Activated CD4-positive, alpha-beta T cell treated with anti-CD3 and anti-CD28 coated beads, Interleukin-10, Interleukin-2, amounts not matched to agents 100 ng/mL and 50 ng/mL, durations not matched to agents 16 hours and 8 hours (primary cell): ENCODE results near the gene NR1H4.
"Not testable (repeated sequence)": the region's sequence is repeated elsewhere in the genome, so short reads cannot be mapped to it uniquely, and the experiment has no call there.

Experiments
- DNase-seq: peaks from one replicate; pipeline ENCODE4 v3.0.0-alpha.2; 2020

NR1H4 gene

DNA sequence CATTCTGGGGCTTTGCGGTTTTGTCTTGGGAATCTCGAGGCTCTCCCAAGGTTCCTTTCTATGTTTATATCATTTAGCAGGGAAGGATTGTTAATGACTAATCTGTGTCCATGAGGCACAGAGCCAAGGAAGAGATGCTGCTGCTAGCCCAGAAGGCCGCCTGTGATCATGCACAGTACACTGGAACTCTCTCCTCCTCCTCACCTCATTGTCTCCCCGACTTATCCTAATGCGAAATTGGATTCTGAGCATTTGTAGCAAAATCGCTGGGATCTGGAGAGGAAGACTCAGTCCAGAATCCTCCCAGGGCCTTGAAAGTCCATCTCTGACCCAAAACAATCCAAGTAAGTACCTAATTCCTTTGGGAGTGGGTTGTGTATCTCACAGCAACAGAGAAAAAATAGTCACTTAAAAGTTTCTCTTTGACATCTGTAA is at the start of gene NR1H4:
Gene NR1H4 (plus strand): TSS at position 151 of the 435 bp plus-strand sequence. CDS start 19,458 bp downstream, outside the sequence.
- DNase-seq: no peak

DNA sequence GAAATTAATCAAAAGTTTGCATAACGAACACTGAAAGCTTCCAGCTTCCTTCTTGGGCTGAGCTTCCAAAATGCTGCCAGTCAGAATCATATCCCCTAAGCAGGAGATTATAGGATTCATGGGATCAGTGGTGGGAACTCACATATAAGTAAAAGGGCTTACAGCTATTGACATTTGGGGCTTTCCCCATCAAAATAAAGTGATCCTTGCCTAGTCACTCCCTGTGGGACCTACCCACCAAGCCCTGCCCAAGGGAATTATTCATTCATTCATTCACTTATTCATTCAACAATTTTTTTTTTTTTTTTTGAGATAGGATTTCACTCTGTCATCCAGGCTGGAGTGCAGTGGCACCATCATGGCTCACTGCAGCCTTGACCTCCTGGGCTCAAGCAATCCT is 47.5 kb upstream of the NR1H4 start:
- no peak for DNase-seq

DNA sequence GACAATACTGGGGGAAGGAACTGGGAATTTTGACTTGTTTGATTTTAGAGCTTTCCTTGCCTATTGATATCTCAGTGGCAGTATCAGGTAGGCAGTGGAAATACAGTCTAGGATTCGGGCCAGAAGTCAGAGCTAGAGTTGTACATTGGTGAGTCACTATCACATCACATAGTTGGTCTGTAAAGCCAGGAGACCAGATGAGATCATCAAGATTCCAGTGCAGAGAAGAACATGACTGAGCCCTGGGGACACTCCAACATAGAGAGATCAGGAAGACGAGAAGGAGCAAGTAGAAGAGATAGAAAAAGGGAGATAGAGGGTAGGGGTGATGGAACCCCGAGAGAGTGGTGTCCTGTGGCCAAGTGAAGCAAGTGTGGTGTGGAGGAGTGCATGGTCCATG is 46.6 kb upstream of the NR1H4 start:
- DNase-seq: no peak

DNA sequence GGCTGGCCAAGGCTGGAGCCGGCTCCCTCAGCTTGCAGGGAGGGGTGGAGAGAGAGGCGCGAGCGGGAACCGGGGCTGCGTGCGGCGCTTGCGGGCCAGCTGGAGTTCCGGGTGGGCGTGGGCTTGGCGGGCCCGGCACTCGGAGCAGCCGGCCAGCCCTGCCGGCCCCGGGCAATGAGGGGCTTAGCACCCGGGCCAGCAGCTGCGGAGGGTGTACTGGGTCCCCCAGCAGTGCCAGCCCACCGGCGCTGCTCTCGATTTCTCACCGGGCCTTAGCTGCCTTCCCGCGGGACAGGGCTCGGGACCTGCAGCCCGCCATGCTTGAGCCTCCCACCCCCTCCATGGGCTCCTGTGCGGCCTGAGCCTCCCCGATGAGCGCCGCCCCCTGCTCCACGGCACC is 43.4 kb upstream of the NR1H4 start:
- not testable (repeated sequence) for DNase-seq

DNA sequence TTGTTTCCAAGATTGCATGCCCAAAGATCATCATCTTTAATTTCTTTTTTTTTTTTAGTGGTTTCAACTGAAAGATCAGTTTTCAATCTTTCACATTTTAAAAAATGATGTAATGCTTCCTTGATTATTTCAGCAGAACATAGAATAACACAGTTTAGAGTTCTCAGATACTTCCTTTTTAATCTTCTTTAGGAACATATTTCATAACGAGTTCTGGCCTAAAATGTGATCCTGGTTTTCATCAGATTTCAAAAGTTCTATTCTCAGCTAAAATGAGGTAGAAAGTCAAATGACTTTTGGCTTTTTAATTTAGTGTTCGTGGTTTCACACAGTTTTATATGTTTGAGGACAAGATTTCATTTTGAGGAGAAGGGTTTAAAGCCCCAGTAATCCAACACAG is 40.0 kb upstream of the NR1H4 start:
- DNase-seq: no peak

DNA sequence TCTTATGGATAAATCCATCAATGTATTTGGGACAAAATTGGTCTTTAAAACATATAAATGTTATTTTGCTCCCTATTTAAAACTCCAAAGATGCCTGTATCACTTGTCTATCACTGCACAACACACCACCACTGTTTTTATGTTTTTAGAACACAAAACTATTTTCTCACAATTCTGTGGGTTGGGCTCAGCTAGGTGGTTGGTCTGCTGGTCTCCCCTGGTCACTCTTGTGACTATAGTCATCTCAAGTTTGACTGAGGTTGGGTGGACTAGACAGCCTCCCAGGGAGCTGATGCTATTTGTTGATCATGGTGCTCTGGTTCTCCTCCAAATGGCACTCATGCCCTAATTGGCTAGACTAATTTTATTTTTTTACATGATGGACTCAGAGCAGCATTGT is 39.5 kb upstream of the NR1H4 start:
- DNase-seq: no peak

DNA sequence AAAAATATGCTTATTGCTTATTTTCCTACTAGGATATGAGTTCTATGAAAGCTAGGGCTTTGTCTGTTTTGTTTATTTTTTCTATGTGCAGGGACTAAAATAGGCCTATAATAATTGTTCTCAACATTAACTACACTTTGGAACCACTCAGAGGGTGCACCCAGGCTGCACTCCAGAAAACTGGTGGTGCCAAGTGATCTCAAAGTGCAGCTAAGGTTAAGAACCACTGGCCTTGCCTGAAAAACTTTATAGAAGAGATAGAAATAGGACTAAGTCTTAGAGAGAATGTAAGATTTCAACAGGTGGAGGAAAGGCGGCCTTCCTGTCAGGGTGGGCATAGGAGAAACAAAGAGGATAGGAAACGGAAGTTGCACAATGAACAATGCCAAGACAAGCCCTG is 37.7 kb upstream of the NR1H4 start:
- DNase-seq: no peak

DNA sequence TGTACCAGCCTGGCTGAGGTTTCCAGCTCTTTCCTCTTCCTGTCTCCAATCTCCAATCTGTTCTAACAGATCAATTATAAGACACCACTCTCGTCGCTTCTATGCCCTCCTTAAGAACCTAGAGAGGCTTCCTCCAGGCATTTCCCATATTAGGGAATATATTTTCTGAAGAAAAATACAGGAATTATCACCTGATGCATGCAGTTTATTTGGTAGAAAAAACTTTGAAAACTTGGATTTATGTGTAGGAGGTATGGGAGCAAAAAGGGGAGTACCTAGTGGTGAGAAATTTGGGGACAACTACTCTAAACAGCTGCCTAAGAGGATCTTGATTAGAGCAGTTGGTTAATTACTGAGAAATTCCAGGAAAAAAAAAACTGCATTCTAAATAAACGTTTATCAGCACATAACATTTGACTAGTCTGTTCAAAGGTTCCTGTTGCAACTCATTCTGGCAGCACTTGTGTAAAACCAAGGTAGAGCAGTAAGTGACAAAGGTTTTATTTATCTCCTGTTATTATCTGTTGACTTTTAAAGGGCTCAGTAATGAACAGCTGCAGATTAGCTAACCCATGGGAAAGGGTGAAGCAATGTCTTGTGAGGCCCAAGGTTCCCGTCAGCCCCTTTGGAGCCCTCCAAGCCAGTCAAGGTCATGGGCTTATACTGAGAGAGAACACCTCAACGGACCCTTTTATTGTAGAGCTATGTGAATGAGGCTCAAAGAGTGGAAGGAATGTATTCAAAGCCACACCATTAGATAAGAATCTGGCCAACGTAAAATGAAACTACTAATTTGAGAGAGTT is 36.4 kb upstream of the NR1H4 start:
- DNase-seq: peak; percentile 17

DNA sequence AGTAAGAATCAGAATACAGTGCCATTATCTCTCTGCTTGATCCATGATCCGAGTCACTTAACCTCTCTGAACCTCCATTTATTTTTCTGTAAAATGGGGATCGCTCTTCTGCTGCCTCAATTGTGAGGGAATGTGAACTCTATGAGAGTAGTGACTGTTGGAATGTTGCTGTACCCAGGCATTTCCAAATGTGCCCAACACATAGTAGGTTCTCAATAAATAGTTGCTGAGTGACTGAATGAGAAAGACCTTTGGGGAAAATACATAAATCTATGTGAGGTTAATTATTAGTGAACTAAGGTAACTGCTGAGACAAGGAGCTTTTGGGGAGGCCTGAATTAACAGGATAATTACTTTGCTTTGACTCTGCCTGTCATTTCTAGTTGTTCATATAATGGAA is 33.9 kb upstream of the NR1H4 start:
- no peak for DNase-seq

DNA sequence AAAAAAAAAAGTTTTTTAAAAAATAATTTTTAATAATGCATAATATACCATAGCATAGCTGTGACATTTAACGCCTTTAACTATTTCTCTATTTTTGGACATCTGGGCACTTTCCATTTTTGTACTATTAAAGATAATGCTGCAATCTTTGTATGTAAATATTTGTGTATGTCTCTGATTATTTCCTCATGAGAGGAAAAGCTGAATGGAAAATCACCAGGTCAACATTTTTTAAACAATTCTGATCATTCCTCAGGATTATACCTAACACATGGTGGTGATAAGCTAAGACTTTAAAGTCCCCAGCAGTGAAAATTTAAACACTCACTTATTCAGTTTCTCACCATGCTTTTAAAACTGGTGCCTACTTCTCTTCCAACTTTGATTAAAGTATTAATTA is 31.3 kb upstream of the NR1H4 start:
- DNase-seq: no peak

DNA sequence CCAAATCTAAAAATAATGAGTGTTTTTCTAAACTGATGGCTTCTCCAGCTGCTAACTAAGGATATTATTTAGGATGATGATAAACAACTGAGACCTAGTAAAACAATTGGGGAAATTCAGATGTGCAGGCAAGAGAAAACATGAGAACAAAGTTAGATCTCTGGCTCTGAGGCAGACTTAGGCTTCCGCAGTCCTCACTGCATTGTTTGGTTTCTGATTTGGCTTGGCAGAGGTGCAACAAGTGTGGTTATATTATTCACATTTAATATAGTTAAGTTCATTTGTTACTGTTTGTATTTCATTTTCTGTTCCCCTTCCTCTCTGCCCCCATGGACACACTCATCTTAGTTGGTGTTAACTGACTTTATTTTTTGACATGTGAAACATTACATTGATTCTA is 30.2 kb upstream of the NR1H4 start:
- no peak for DNase-seq

DNA sequence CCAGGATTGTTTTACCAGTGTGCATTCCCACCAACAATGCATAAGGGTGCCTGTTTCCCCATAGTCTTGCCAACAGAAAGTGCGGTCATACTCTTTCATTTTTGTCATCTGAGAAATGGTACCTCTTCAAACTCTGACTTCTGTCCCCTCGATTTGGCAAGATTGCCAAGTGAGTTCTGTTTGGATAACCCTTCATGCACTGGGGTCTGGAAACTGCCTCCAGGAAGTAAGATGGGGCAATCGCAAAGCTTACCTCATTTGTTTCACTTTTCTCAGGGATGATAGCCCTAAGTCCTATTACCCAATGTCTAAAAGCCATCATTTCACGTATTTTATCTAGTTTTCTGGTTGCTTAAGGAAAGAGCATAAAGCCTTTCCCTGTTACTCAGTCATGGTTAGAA is 28.6 kb upstream of the NR1H4 start:
- DNase-seq: no peak

DNA sequence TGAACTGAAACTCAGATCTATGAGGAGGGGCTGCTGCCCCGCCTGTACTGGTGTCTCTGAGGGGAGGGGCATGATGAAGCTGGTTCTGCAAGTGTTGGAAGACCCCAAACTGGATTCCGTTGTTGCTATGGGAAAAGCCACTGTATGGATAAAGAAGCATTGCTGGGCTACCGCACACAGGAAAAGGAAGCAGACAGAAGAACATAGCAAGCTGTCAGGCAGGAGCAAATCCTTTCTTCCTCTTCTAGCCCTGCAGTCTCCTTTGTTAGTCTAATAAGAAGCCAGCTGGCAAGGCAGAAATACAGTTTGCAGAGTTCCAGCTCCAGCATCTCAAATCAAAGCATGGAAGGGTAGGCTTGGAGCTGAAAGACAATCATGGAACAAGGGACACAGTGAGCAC is 26.3 kb upstream of the NR1H4 start:
- no peak for DNase-seq

DNA sequence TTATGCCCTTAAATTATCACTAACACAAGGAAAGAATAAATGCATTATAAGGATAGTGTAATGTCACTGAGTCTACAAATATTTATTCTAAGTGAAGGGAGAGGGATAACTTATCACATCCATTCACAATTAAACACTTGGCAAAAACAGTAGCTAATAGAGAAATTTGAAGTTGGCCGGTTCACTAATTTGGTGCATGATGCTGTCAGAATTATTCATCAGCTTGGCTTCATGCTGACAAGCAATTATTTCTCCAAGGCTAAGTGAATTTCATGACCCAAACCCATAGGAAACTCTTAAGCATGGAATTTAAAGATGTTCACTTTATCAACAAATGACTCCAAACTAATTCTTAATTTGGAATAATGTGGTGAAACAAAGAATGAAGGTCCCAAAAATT is 25.0 kb upstream of the NR1H4 start:
- no peak for DNase-seq

DNA sequence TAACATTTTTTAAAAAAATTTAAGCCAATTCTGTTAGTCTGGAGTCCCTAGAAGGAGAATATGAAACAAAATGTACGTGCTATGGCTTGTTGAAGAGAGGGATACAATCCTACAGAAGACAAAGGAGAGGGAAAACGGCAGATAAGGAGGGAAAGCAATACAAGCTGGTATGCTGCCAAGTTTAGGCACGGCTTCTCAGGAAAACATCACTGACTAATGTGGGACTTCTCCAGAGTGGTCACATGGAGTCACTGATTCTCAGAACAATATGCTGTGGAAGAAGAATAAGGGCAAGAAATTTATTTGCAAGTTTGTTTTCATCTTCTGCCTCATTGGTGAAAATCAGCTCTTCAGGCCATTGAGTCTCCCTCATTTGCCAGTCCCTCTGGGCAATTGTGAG is 22.9 kb upstream of the NR1H4 start:
- DNase-seq: no peak

DNA sequence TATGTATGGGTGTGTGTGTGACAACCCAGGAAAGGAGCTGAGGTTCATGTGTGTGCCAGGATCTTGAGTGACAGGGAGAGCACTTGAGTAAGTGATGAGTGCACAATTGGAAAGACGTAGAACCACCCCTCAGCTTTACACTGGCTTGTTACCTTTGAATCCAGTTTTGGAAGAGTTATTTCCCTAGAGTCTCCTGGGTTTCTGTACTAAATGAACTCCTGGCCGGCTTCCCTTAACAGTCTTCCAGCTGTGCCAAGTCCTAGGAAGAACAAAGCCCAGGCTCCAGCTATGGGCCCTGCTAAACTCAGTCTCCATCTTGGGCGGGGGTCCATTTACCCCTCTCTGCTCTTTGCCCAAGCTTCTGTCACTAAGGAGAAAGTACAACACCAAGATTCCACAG is 19.7 kb upstream of the NR1H4 start:
- no peak for DNase-seq

DNA sequence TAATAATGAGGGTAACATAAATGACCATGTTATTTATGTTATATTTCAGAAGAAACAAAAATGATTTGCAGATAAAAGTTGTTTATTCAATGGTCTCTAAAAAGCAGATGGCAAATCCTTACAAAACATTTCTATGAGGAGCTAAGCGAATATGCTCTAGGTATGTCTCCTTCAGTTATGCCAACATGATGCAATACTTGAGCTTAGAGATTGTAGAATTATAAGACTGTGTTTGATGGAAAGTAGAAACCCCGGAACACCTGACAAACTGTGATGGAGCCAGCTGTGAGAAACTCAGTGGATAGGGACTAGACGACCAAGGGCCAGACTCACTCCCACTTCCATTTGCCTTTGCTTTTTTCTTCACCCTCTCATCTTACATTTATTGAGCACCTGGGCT is 17.8 kb upstream of the NR1H4 start:
- DNase-seq: no peak

DNA sequence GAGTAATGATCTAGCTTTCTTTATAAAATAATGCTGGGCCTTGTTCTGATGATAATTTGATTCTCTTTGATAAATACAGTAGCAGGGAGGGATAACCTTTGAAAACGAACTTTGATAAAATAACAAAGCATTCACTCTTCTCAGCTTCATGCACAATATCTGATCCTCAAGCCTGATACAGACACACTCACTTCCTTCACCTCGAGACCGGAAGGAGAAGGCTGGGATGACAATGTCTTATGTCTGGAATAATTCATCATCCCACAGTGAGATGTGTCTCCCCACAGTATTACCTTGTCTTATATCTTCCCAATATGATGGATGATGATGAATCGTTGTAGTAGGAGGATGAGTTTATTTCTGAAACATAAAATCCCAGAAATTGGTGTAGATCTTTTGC is 15.5 kb upstream of the NR1H4 start:
- DNase-seq: no peak

DNA sequence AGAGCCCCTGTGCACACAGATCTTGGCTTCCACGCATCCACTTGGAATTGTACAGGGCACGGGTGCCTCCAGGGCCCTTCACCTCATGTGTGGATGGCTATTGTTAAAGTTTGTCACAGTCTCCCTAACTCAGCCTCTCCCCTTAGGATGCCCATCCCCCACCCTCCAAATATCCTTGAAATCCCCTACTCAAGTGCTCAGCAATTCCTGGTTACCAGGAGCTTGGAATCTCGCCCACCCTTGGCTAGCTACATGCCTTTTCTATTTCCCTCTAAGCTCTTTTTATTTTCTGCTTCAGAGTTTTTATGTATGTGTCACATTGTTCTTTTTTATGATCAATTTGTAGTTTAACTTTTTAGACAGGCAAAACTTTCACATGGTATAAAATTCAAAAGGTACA is 13.0 kb upstream of the NR1H4 start:
- DNase-seq: no peak

DNA sequence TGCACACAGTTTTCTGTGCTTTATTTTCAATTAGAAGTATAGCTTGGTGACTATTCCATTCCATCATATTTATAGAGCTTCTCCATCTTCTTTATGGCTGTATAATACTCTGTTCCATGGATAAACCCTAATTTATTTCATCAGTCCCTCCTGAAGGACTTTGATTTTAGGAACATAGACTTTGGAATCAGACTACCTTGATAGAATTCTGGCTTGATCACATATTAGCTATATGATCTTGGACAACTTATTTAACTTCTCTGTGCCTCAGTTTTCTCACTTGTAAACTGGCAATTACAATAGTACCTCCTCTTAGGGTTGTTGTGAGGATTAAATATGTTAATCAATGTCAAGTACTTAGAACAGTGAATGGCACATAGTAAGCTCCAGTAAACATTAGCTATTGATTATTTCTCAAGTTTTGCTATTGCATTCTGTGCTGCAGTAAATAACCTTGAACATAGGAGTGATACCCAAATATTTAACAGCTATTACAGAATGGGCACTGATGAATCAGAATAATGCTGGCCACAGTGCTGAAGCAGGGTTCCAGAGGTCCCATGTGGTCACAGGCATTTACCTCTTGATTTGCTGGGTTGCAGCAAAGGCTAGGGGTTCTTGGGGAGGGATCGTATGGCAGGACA is 12.2 kb upstream of the NR1H4 start:
- DNase-seq: no peak

DNA sequence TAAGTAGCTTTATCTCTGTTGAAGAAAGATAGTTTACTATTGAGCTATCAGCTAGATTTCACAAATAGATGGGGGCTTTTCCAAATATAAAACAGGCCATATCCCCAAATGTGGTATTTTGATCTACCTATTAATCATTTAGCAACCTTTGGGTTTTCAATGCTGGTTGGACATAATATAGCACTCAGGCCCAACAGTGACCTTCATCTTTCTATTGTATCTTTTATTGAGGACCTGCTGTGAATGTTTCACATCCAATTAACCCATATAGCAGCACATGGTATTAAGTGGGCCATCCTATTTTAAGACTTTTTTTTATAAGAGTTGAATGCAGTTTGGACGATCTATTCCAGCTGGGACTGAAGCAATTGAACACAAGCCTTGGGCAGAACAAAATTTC is 10.0 kb upstream of the NR1H4 start:
- DNase-seq: no peak

DNA sequence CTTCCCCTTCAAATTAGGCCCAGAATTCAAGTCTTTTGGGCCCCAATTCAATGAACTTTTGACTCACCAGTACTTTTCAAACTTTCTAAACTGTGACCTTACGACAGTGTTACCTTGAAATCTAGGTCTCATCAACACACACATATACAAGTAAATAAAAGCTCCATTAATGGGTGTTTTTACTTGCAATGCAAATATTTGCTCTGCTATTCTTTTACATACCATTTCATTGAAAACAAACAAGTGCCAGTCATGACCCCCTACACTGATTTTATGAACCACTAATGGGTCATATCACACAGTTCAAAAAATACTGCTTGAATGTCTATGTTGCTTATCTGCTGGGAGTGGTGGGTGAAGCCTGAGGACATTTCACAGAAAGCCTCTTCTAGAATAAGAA is 9.1 kb upstream of the NR1H4 start:
- DNase-seq: no peak

DNA sequence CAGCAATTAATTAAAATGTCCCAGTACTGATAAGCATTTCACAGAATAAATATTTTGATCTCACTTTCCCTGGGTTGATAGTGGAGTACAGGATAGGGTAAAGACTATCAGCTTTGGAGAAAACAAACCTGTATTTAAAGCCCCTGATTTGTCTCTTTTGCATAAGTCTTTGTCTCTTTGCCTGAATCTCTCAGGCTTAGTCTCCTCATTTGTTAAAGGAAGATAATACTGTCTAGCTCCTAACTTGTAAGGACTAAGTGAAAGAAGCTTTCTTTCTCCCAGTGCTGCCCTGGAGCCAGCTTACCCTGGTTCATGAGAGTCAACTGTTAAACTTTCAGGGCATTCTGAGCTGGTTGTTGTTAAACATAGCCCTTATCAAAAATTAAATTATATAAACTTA is 5.5 kb upstream of the NR1H4 start:
- DNase-seq: no peak

DNA sequence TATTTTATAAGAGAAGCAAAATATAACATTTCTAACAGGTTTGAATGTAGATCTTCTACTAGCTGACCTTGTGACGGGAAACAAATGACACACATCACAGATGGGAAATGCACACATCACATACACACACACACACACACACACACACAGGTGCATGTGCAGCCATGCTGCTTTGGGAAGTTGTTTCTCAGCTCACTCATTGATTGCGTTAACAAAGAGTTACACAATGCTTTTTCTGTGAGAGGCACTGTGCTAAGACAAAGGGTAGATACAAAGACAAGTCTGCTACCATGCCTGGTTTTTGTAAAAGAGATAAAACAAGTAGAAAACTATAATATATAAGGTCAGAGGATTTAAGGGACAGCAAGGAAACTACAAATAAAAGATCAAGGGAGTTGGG is 1.3 kb upstream of the NR1H4 start:
- no peak for DNase-seq
